ENCODE data around the gene ARMC9. TPM values are rescaled to one million over a fixed set of nuclear protein-coding genes. Genes with fewer than 3 reads are reported as not detected.
"Not testable (repeated sequence)": the region's sequence is repeated elsewhere in the genome, so short reads cannot be mapped to it uniquely, and the experiment has no call there.

The ARMC9 gene
- polyA plus RNA-seq, 4 donors, result 24.7 to 28.7 (median 26.1) TPM

DNA sequence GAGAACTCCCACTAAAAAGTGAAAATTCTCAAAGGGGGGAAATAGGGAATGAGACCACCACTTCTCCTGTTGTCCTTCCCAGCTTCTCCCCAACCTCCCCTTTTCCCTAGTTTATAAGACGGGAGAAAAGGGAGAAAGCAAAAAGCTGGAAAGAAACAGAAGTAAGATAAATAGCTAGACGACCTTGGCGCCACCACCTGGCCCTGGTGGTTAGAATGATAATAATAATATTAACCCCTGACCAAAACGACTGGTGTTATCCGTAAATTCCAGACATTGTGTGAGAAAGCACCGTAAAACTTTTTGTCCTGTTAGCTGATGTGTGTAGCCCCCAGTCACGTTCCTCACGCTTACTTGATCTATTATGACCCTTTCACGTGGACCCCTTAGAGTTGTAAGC is 209.9 kb downstream of the ARMC9 start:
- DNase-seq (ENCODE audit: low read depth in 4 of 4, low spot score in 3 of 4), result not testable (repeated sequence)

GRCh38 chr2:231409776-231410175 is 211.3 kb downstream of the ARMC9 start:
- no peak for DNase-seq (ENCODE audit: low read depth in 4 of 4, low spot score in 3 of 4)

- no peak for DNase-seq (ENCODE audit: low read depth in 4 of 4, low spot score in 3 of 4)
Measured at GRCh38 chr2:231410293-231411004, 212.0 kb downstream of the ARMC9 start.

GRCh38 chr2:231411237-231411636 is 212.8 kb downstream of the ARMC9 start:
- no peak for DNase-seq (ENCODE audit: low read depth in 4 of 4, low spot score in 3 of 4)

DNA sequence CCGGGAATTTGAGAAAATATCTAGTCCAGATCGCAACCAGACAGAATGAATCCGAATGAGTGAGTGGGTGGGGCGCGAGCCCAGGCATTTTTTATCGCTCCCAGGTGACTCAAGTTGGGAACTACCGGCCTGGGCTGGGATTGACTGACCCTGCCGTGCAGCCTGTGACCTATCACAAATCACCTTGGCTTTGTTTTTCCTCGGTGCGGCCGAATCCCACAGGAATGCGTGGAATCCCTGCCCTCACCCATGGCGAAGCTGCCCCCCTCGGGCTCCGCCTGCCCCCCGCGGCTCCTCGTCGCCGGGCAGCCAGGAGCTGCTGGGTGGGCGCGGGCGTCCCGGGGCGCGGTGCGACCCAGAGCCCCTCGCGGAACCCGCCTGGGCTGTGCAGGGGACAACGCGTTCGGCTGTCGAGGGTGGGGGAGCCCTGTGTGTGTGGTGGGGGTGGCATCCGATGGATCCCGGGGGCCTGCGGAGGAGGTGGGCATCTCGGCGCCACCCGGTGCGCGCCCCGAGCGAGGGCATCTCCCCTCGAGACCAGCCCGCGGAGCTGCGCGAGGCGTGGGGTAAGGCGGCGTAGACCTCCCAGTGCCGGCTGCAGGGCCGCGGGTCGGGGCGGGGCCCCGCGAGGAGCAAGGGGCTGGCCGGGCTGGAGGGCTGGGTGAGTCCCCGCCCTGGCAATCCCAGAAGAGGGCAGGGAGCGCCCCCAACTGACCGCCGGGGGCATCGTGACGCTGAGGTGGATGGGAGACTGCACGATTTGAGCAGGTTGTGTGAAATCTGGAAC is 213.6 kb downstream of the ARMC9 start:
- DNase-seq (ENCODE audit: low read depth in 4 of 4, low spot score in 3 of 4), result peak; percentile 72 to 77 (median 75)

DNA sequence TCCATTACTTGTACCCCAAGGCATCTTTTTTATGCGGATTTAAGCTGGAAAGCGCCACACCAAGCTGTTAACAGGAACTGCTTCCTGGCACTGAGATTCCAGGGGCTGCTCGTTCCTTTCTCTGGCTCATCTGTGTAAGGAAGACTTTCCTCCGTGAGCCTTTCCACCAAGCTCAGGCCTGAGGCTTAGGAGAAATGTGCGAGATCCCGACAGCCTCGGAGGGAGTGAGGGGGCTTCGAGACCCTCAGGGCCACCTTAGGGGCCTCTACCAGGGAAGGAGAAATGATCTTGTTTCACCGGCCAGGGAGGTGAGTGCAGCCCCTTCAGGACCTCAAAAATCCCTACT is 214.2 kb downstream of the ARMC9 start:
- no peak for DNase-seq (ENCODE audit: low read depth in 4 of 4, low spot score in 3 of 4)

- no peak for DNase-seq (ENCODE audit: low read depth in 4 of 4, low spot score in 3 of 4)
Measured at GRCh38 chr2:231413456-231413855, 215.0 kb downstream of the ARMC9 start.

DNA sequence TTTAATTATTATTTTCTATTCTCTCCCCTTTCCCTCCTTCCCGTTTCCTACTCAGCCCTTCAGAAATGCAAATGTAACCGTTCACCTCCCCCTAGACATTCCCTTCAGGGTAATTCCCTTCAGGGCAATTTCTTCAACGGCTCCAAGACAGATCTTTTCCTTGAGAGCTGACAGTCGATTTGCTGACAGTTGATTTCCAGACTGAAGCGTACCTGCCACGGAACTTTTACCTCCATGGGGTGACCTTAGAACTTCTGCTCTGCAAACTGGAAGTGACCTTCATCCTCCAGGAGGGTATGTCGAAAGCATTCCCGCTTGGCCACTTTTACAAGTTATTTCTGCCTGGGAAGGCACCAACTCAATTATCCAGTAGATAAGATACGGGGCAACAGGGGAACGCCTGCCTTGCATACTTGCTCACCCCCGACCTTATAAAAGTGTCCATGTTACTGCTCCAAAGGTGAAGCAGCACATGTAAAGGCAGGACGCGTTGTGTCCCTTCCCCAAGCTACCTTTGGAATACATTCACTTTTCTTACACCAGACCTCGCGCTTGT is 215.6 kb downstream of the ARMC9 start:
- DNase-seq (ENCODE audit: low read depth in 4 of 4, low spot score in 3 of 4), result no peak

GRCh38 chr2:231415029-231415428 is 216.6 kb downstream of the ARMC9 start:
- DNase-seq (ENCODE audit: low read depth in 4 of 4, low spot score in 3 of 4), result no peak

- no peak for DNase-seq (ENCODE audit: low read depth in 4 of 4, low spot score in 3 of 4)
Measured at GRCh38 chr2:231418820-231419640, 220.6 kb downstream of the ARMC9 start.

GRCh38 chr2:231421051-231421580 is 222.7 kb downstream of the ARMC9 start:
- no peak for DNase-seq (ENCODE audit: low read depth in 4 of 4, low spot score in 3 of 4)

DNA sequence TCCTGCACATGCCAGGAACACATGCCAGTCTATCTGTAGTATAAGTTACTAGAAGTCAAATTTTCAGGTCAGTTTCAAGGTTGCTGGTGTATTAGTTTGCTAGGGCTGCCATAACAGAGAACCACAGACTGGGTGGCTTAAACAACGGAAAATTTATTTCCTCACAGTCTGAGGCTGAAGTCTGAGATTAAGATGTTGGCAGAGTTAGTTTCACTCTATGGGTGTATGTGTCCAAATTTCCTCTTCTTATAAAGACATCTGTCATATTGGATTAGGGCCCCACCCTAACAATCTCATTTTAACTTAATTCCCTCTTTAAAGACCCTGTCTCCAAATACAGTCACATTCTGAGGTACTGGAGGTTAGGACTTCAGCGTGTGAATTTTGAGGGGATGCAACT is 223.6 kb downstream of the ARMC9 start:
- DNase-seq (ENCODE audit: low read depth in 4 of 4, low spot score in 3 of 4), result no peak

DNA sequence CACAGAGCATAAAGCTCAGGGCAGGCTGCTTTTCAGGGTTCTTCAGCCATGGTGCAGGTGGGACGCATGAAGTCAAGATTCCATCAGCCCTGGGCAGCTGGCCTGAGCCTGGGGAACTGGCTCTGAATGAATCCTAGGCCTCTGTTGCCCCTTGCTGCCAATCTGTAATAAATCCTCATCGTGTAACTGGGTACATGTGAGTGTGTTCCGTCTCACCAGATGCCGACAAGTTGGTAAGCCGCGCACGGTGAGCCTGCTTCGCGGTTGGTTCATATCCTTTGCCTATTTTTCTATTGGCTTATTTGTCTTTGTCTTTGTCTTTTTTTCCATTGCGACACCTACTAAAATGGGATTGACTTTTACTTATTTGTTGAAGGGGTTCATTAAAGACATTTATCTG is 224.7 kb downstream of the ARMC9 start:
- no peak for DNase-seq (ENCODE audit: low read depth in 4 of 4, low spot score in 3 of 4)

Other genes with a start within 250 kb of the ARMC9 start
- not detected for gene SPATA3, start 202.5 kb upstream of the ARMC9 start, polyA plus RNA-seq (ENCODE audit: insufficient read length in 4 of 4)
- 1 to 10 TPM; 2.9 to 4.4 (median 3.9) TPM for gene C2orf72, start 161.1 kb upstream of the ARMC9 start, polyA plus RNA-seq (ENCODE audit: insufficient read length in 4 of 4)
- gene PSMD1, start 141.8 kb upstream of the ARMC9 start, polyA plus RNA-seq (ENCODE audit: insufficient read length in 4 of 4), result 100 to 1,000 TPM in 2 of 4 donors, 10 to 100 TPM in 2; 91.7 to 103 (median 98.7) TPM
- 10 to 100 TPM; 13.1 to 25.8 (median 15.6) TPM for gene HTR2B, start 73.6 kb upstream of the ARMC9 start, polyA plus RNA-seq (ENCODE audit: insufficient read length in 4 of 4)
- 1 to 10 TPM; 3.2 to 4.0 (median 3.5) TPM for gene B3GNT7, start 197.1 kb downstream of the ARMC9 start, polyA plus RNA-seq (ENCODE audit: insufficient read length in 4 of 4)